HL-60 (cell line): ENCODE data around the gene RHOV.

Experiments used
- CTCF ChIP-seq: IDR thresholded peaks from one replicate; pipeline ENCODE4 v1.5.1; 2011; ENCODE audit warnings: low read length, control low read depth, inconsistent platforms; ENCODE audit not compliant: insufficient read depth
- POLR2AphosphoS5 ChIP-seq: IDR thresholded peaks from 2 replicates; pipeline ENCODE4 v1.6.1; 2012; ENCODE audit warnings: low read depth

- no peak for TF ChIP-seq CTCF
- TF ChIP-seq POLR2AphosphoS5 = no peak
These were observed 38.4 kb upstream of the RHOV start for GRCh38 chr15:40912478-40912877.
